IMR-90 (cell line): ENCODE measurements around the gene MBTPS1. TPM values are rescaled to one million over a fixed set of nuclear protein-coding genes. Genes with fewer than 3 reads are reported as not detected.

Source experiments
- ATAC-seq: fragments of 200-7000 bp; cut with Tn5 transposase; 2 replicates; pipeline ENCODE4 v1.9.1; 2020; ENCODE audit warnings: low read depth, mild to moderate bottlenecking, moderate library complexity
- BruUV-seq: library from RNA; stranded (reverse); fragments of 400-500 nt; replicated peaks from 2 replicates; lab custom pipeline; 2021; lab: Mats Ljungman, UMichigan
- CTCF ChIA-PET: fragments of 300-600 bp; formaldehyde crosslinking; extraction: SDS; loops from one replicate; lab custom pipeline; 2021; ENCODE audit warnings: antibody characterized with exemption; lab: Yijun Ruan, JAX
- POLR2A ChIA-PET: fragments of 300-600 bp; sonication (Branson Sonifier 250); formaldehyde crosslinking; loops from one replicate; lab custom pipeline; 2022; ENCODE audit warnings: antibody characterized with exemption; ENCODE audit not compliant: unreplicated experiment; lab: Charles Lee
- DNase-seq: peaks from one replicate; pipeline ENCODE4 v3.0.0; 2013
- H2AFZ ChIP-seq: replicated peaks from 2 replicates; pipeline ENCODE3; 2013; ENCODE audit warnings: low read length, mild to moderate bottlenecking; ENCODE audit not compliant: poor library complexity
- H2AK5ac ChIP-seq: 2 replicates; pipeline ENCODE4 v1.6.1; 2013; ENCODE audit warnings: low read depth, low read length, inconsistent platforms
- H2AK9ac ChIP-seq: replicated peaks from 2 replicates; pipeline ENCODE3; 2013; ENCODE audit warnings: mild to moderate bottlenecking, low read depth, low read length, moderate library complexity; ENCODE audit not compliant: poor library complexity
- H2BK120ac ChIP-seq: 2 replicates; pipeline ENCODE4 v1.6.1; 2013; ENCODE audit warnings: low read depth, low read length, inconsistent platforms
- H2BK15ac ChIP-seq: 3 replicates; pipeline ENCODE4 v1.6.1; 2013; ENCODE audit warnings: low read depth, low read length, inconsistent platforms
- H2BK20ac ChIP-seq: 2 replicates; pipeline ENCODE4 v1.6.1; 2013; ENCODE audit warnings: low read depth, mild to moderate bottlenecking, inconsistent platforms, low read length, moderate library complexity
- H2BK5ac ChIP-seq: 2 replicates; pipeline ENCODE4 v1.6.1; 2013; ENCODE audit warnings: mild to moderate bottlenecking, low read depth, low read length, inconsistent platforms; ENCODE audit not compliant: poor library complexity, severe bottlenecking
- H3K14ac ChIP-seq: replicated peaks from 2 replicates; pipeline ENCODE4 v1.6.1; 2013; ENCODE audit warnings: low read depth, low read length, inconsistent platforms
- H3K18ac ChIP-seq: 2 replicates; pipeline ENCODE4 v1.6.1; 2013; ENCODE audit warnings: low read depth, low read length, control low read depth
- H3K23ac ChIP-seq: 2 replicates; pipeline ENCODE4 v1.6.1; 2013; ENCODE audit warnings: low read depth, low read length, inconsistent platforms
- H3K27ac ChIP-seq: 2 replicates; pipeline ENCODE4 v1.5.1; 2013; ENCODE audit warnings: mild to moderate bottlenecking, control low read depth, low read length; ENCODE audit not compliant: insufficient read depth
- H3K27me3 ChIP-seq: 2 replicates; pipeline ENCODE4 v1.6.1; 2013; ENCODE audit warnings: low read length; ENCODE audit not compliant: control insufficient read depth, insufficient read depth
- H3K36me3 ChIP-seq: 2 replicates; pipeline ENCODE4 v1.6.1; 2013; ENCODE audit warnings: low read length, mixed read lengths; ENCODE audit not compliant: control insufficient read depth, insufficient read depth
- H3K4ac ChIP-seq: 2 replicates; pipeline ENCODE4 v1.6.1; 2013; ENCODE audit warnings: low read depth, low read length, inconsistent platforms
- H3K4me1 ChIP-seq: 2 replicates; pipeline ENCODE4 v1.6.1; 2013; ENCODE audit warnings: low read length, mixed read lengths; ENCODE audit not compliant: control insufficient read depth, insufficient read depth
- H3K4me2 ChIP-seq: 2 replicates; pipeline ENCODE4 v1.6.1; 2013; ENCODE audit warnings: low read depth, mild to moderate bottlenecking, control low read depth, low read length, moderate library complexity
- H3K4me3 ChIP-seq: 2 replicates; pipeline ENCODE4 v1.5.1; 2013; ENCODE audit warnings: low read depth, mild to moderate bottlenecking, control low read depth, low read length, moderate library complexity; ENCODE audit not compliant: insufficient read depth
- H3K56ac ChIP-seq: 2 replicates; pipeline ENCODE4 v1.6.1; 2013; ENCODE audit warnings: low read length, inconsistent platforms; ENCODE audit not compliant: insufficient read depth; ENCODE audit errors: extremely low read depth
- H3K79me1 ChIP-seq, 2 experiments: 2 replicates each; pipeline ENCODE4 v1.6.1; 2013; ENCODE audit warnings: low read length in 2 of 2, inconsistent platforms in 1 of 2, low read depth in 1 of 2
- H3K9ac ChIP-seq: 2 replicates; pipeline ENCODE4 v1.6.1; 2013; ENCODE audit warnings: low read depth, low read length, control low read depth
- H3K9me1 ChIP-seq: 2 replicates; pipeline ENCODE4 v1.6.1; 2013; ENCODE audit warnings: low read length, inconsistent platforms; ENCODE audit not compliant: insufficient read depth
- H3K9me3 ChIP-seq: 2 replicates; pipeline ENCODE4 v1.6.1; 2013; ENCODE audit warnings: low read length; ENCODE audit not compliant: control insufficient read depth, insufficient read depth
- H4K20me1 ChIP-seq: 2 replicates; pipeline ENCODE4 v1.6.1; 2013; ENCODE audit warnings: low read length, inconsistent platforms; ENCODE audit not compliant: insufficient read depth
- H4K5ac ChIP-seq: 2 replicates; pipeline ENCODE4 v1.6.1; 2013; ENCODE audit warnings: mild to moderate bottlenecking, low read depth, low read length, control low read depth
- H4K8ac ChIP-seq, 2 experiments: 2 replicates each; pipeline ENCODE4 v1.6.1; 2013; ENCODE audit warnings: low read depth in 2 of 2, low read length in 2 of 2, control low read depth in 1 of 2, inconsistent platforms in 1 of 2
- H4K91ac ChIP-seq: 2 replicates; pipeline ENCODE4 v1.6.1; 2013; ENCODE audit warnings: low read depth, low read length, inconsistent platforms; ENCODE audit not compliant: insufficient read depth
- MAZ ChIP-seq: IDR thresholded peaks from 2 replicates; pipeline ENCODE4 v1.6.1; 2012; ENCODE audit warnings: low read depth, mild to moderate bottlenecking, low read length, improper control_type of control experiment, moderate library complexity, borderline replicate concordance
- WGBS, 2 experiments: methylation state at CpG; one replicate each; pipeline versions ENCODE4 v1.1.5 to v1.1.7; 2013; ENCODE audit warnings: missing lambda C conversion rate in 2 of 2; ENCODE audit not compliant: insufficient read length in 1 of 2; ENCODE audit errors: extremely low coverage in 2 of 2; 5-methylcytosine and 5-hydroxymethylcytosine counted together
- dilution Hi-C: fragments of 300-500 bp; cut with HindIII; formaldehyde crosslinking; loops from one replicate; pipeline ENCODE4 v1.14.3; 2018; ENCODE audit warnings: low sequenced_read_pairs; ENCODE audit not compliant: unreplicated experiment
- in situ Hi-C: fragments of 300-500 bp; cut with MboI; formaldehyde crosslinking; loops from 3 replicates; pipeline ENCODE4 v1.14.3; 2019; ENCODE audit warnings: low sequenced_read_pairs, inconsistent platforms, mixed read lengths
- intact Hi-C: fragments of 100-400 bp; cut with micrococcal nuclease; formaldehyde crosslinking; loops from 2 replicates; pipeline ENCODE4 v1.10.0; 2022
- polyA plus RNA-seq, 3 experiments: library from polyadenylated mRNA; depleted of rRNA; stranded (reverse); fragments of >200 nt; gene quantifications; 2 replicates each; pipeline ENCODE4 v1.2.3, GENCODE V29; 2012; ENCODE audit warnings: low replicate concordance in 1 of 3
- total RNA-seq: library from RNA; depleted of rRNA; stranded (reverse); fragments of >200 nt; gene quantifications from 2 replicates; pipeline ENCODE4 v1.2.3, GENCODE V29; 2012
- TF ChIP-seq, protein P1 (sequence below): fragments of 150-350 bp; IDR thresholded peaks from 2 replicates; pipeline ENCODE4 v1.6.1; 2016; ENCODE audit warnings: low read depth, mild to moderate bottlenecking, low read length, moderate library complexity, borderline replicate concordance

The MBTPS1 gene
- total and polyA plus RNA-seq, 2 of the 4 experiments (the other 2 are of a cell fraction) = 59.0 to 70.4 TPM

DNA sequence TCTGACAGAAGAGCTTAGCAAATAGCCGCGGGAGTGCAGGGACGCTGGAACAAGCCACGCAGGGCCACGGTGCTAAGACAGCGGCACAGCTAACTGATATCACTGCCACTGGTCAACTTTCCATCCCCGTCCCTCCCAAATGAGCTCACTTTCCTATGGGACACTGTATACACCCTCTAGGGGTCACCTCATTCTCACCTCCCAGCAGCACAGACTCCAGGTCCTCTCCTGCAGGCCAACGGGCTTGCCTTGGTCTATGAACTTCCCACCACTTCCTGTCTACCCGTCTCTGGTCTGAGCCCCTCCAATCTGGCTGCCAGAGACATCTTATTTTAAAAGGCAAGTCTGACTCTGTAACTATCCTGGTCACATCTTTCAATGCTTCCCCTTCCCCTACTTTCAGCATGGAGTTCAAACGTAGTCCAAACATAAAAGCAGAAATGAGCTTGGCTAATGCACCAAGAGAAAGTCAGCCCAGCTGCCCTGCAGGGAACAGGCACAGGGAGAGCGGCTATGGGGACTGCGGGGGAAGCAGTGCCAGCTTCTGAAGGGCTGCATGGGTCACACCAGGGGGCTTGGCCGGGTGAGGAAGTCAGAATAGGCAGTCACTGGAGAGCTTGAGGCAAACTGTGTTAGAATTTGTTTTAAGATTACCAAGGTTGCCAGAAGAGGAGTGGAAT is 47.8 kb downstream of the MBTPS1 start:
- no peak overlapping the region for H2AFZ ChIP-seq
- no peak overlapping the region for H3K56ac ChIP-seq
- dilution Hi-C loops = no loop called here
- POLR2A ChIA-PET = no interaction called here
- DNase-seq = no peak
- ATAC-seq = no peak
- intact Hi-C loops = no loop called here
- no peak overlapping the region for H2BK20ac ChIP-seq
- no peak overlapping the region for H2BK15ac ChIP-seq
- no peaks in the 10 kb centered on the region; a peak in 2 of 4 replicates for H3K79me1 ChIP-seq
- H4K20me1 ChIP-seq = no peaks in the 10 kb centered on the region
- no peaks in the 10 kb centered on the region for H3K9me3 ChIP-seq
- no peak overlapping the region for H3K9ac ChIP-seq
- no peak overlapping the region for H3K4me2 ChIP-seq
- no peak overlapping the region for H2AK9ac ChIP-seq
- no TSS peak for BruUV-seq
- no peak overlapping the region for H4K91ac ChIP-seq
- peaks cover 2% of the 10 kb centered on the region; the same call in 1 of the 2 replicates for H3K9me1 ChIP-seq
- WGBS, 2 experiments = 90% methylated on average over 11 of the region's 13 CpGs; no CpG with 5 or more reads in 1 of the 2 experiments
- no peak overlapping the region for H3K27ac ChIP-seq
- no peak overlapping the region for H4K5ac ChIP-seq
- no peak overlapping the region for H4K8ac ChIP-seq
- no peak overlapping the region for H3K18ac ChIP-seq
- H3K14ac ChIP-seq = no peak overlapping the region
- H2BK120ac ChIP-seq = no peak overlapping the region
- H3K36me3 ChIP-seq = peaks cover 48% of the 10 kb centered on the region
- no peak overlapping the region for H2AK5ac ChIP-seq
- CTCF ChIA-PET = no interaction called here
- TF ChIP-seq, protein P1, sequence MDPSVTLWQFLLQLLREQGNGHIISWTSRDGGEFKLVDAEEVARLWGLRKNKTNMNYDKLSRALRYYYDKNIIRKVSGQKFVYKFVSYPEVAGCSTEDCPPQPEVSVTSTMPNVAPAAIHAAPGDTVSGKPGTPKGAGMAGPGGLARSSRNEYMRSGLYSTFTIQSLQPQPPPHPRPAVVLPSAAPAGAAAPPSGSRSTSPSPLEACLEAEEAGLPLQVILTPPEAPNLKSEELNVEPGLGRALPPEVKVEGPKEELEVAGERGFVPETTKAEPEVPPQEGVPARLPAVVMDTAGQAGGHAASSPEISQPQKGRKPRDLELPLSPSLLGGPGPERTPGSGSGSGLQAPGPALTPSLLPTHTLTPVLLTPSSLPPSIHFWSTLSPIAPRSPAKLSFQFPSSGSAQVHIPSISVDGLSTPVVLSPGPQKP = no peak
- TF ChIP-seq MAZ = no peak
- H3K23ac ChIP-seq = no peak overlapping the region
- in situ Hi-C loops = no loop called here
- no peaks in the 10 kb centered on the region for H3K27me3 ChIP-seq
- H3K4me1 ChIP-seq = peaks cover 3% of the 10 kb centered on the region
- no peak overlapping the region for H3K4ac ChIP-seq
- no peak overlapping the region for H2BK5ac ChIP-seq
- H3K4me3 ChIP-seq = no peak overlapping the region
